ENCODE data around the gene SLC35F6.
A peak's percentile ranks its signal among the peaks of the same experiment; 100 is the strongest.

Gene SLC35F6

GRCh38 chr2:26722911-26723310 lies 41.2 kb upstream of the SLC35F6 start:
- DNase-seq (ENCODE audit: low read depth): no peak
- Histone ChIP-seq H3K36me3 (ENCODE audit: control insufficient read depth, insufficient read depth, low read length, severe bottlenecking) (no peaks in the 10 kb centered on the region), H3K9ac (ENCODE audit: low read length) (peak overlapping the region; percentile 67), H3K4me1 (ENCODE audit: control insufficient read depth, insufficient read depth, low read length) (peaks cover 65% of the 10 kb centered on the region), H3K9me3 (ENCODE audit: control insufficient read depth, low read length) (no peaks in the 10 kb centered on the region), H3K27me3 (replicated peaks; ENCODE audit: control insufficient read depth, insufficient read depth, low read length) (no peaks in the 10 kb centered on the region), H3K4me3 (ENCODE audit: low read length) (no peak overlapping the region)

- DNase-seq (ENCODE audit: low read depth): no peak
- no peaks in the 10 kb centered on the region for H3K36me3 ChIP-seq (ENCODE audit: control insufficient read depth, insufficient read depth, low read length, severe bottlenecking)
- no peaks in the 10 kb centered on the region for H3K27me3 ChIP-seq (replicated peaks; ENCODE audit: control insufficient read depth, insufficient read depth, low read length)
- peaks cover 65% of the 10 kb centered on the region for H3K4me1 ChIP-seq (ENCODE audit: control insufficient read depth, insufficient read depth, low read length)
- H3K4me3 ChIP-seq (ENCODE audit: low read length): no peak overlapping the region
- peak overlapping the region; percentile 67 for H3K9ac ChIP-seq (ENCODE audit: low read length)
- no peaks in the 10 kb centered on the region for H3K9me3 ChIP-seq (ENCODE audit: control insufficient read depth, low read length)
Measured at GRCh38 chr2:26723475-26723874, 40.6 kb upstream of the SLC35F6 start.

DNA sequence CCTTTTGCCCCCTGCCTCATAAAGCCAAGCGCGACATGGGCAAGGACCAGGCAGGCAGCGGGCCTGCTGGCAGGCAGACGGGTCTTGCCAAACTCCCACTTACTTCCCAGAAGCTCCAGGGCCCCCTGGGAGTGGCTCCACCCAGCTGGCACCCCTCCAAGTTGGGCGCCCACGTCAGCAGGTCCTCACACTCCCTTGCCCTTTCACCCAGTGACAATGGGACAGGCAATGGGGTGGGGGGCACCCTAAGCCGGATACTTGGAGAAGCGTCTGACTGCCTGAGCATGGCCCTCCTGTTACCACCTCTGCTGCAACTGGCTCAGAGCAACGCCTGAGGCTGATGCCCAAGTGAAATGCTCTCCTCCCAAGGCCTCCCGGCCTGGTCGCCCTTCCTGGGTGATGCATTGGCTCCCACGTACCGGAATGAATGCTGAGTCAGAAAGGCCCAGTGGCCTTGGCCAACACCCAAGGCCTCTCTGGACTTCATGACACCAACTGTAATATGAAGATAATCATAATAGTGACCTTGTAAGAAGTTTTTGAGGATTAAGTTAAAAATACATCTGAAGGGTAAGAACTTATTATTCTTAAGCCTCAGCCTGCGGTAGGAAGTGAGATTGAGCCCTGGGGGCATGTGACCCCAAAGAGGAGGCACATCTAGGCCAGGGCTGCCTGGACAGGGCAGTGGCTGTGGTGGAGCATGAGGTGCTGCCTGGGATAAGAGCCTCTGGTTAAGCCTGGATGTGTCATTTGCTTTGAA lies 39.9 kb upstream of the SLC35F6 start:
- peak; percentile 83 for DNase-seq (ENCODE audit: low read depth)
- Histone ChIP-seq H3K27me3 (replicated peaks; ENCODE audit: control insufficient read depth, insufficient read depth, low read length) (no peaks in the 10 kb centered on the region), H3K9me3 (ENCODE audit: control insufficient read depth, low read length) (no peaks in the 10 kb centered on the region), H3K9ac (ENCODE audit: low read length) (peak overlapping the region; percentile 82), H3K4me3 (ENCODE audit: low read length) (no peak overlapping the region), H3K36me3 (ENCODE audit: control insufficient read depth, insufficient read depth, low read length, severe bottlenecking) (no peaks in the 10 kb centered on the region), H3K4me1 (ENCODE audit: control insufficient read depth, insufficient read depth, low read length) (peaks cover 65% of the 10 kb centered on the region)

DNA sequence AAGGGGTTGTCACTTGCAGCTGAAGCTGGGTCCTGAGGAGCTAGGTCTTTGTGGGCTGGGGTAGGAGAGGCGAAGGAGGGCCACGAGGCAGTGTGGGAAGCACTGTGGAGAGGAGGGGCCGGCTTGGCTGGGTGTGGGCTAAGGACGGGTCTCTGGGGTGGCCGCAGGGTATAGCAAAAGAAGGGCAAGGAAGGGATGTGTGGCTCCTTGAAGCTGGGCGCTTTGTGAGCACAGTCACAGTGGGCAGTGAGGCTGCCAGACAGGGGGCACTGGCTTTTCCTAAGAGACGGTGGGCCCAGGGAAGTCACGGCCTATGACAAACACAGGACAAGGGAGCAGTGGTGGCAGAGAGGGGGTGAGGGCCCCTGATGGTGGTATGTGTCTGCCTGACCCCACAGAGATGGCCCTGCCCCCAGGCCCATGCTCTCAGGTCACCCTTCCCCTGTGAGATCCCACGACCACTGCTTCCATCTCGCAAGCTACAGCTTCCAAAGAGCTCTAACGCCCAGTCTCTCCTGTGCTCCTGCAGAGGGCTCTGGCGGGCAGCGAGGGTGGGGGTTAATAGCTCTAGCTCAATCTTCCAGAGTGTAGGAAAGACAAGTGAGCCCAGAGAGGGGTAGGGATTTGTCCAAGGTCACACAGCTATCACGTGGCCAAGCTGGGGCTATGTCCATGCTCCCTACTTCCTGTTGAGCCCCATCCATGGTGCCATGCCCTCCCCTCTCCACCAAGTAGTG lies 39.1 kb upstream of the SLC35F6 start:
- no peak for DNase-seq (ENCODE audit: low read depth)

GRCh38 chr2:26725521-26725820 lies 38.6 kb upstream of the SLC35F6 start:
- no peaks in the 10 kb centered on the region for H3K9me3 ChIP-seq (ENCODE audit: control insufficient read depth, low read length)
- H3K27me3 ChIP-seq (replicated peaks; ENCODE audit: control insufficient read depth, insufficient read depth, low read length): no peaks in the 10 kb centered on the region
- no peaks in the 10 kb centered on the region for H3K36me3 ChIP-seq (ENCODE audit: control insufficient read depth, insufficient read depth, low read length, severe bottlenecking)
- peaks cover 53% of the 10 kb centered on the region for H3K4me1 ChIP-seq (ENCODE audit: control insufficient read depth, insufficient read depth, low read length)
- H3K4me3 ChIP-seq (ENCODE audit: low read length): no peak overlapping the region
- H3K9ac ChIP-seq (ENCODE audit: low read length): peak overlapping the region; percentile 82
- no peak for DNase-seq (ENCODE audit: low read depth)

More for the DNA sequence above, 39.1 kb upstream of the SLC35F6 start:
- Histone ChIP-seq H3K27me3 (replicated peaks; ENCODE audit: control insufficient read depth, insufficient read depth, low read length) (no peaks in the 10 kb centered on the region), H3K36me3 (ENCODE audit: control insufficient read depth, insufficient read depth, low read length, severe bottlenecking) (no peaks in the 10 kb centered on the region), H3K4me3 (ENCODE audit: low read length) (no peak overlapping the region), H3K4me1 (ENCODE audit: control insufficient read depth, insufficient read depth, low read length) (peaks cover 57% of the 10 kb centered on the region), H3K9ac (ENCODE audit: low read length) (peak overlapping the region; percentile 82), H3K9me3 (ENCODE audit: control insufficient read depth, low read length) (no peaks in the 10 kb centered on the region)

GRCh38 chr2:26726228-26726627 lies 37.9 kb upstream of the SLC35F6 start:
- Histone ChIP-seq H3K9ac (ENCODE audit: low read length) (no peak overlapping the region), H3K27me3 (replicated peaks; ENCODE audit: control insufficient read depth, insufficient read depth, low read length) (no peaks in the 10 kb centered on the region), H3K9me3 (ENCODE audit: control insufficient read depth, low read length) (no peaks in the 10 kb centered on the region), H3K4me3 (ENCODE audit: low read length) (no peak overlapping the region), H3K36me3 (ENCODE audit: control insufficient read depth, insufficient read depth, low read length, severe bottlenecking) (no peaks in the 10 kb centered on the region), H3K4me1 (ENCODE audit: control insufficient read depth, insufficient read depth, low read length) (peaks cover 49% of the 10 kb centered on the region)
- no peak for DNase-seq (ENCODE audit: low read depth)

DNA sequence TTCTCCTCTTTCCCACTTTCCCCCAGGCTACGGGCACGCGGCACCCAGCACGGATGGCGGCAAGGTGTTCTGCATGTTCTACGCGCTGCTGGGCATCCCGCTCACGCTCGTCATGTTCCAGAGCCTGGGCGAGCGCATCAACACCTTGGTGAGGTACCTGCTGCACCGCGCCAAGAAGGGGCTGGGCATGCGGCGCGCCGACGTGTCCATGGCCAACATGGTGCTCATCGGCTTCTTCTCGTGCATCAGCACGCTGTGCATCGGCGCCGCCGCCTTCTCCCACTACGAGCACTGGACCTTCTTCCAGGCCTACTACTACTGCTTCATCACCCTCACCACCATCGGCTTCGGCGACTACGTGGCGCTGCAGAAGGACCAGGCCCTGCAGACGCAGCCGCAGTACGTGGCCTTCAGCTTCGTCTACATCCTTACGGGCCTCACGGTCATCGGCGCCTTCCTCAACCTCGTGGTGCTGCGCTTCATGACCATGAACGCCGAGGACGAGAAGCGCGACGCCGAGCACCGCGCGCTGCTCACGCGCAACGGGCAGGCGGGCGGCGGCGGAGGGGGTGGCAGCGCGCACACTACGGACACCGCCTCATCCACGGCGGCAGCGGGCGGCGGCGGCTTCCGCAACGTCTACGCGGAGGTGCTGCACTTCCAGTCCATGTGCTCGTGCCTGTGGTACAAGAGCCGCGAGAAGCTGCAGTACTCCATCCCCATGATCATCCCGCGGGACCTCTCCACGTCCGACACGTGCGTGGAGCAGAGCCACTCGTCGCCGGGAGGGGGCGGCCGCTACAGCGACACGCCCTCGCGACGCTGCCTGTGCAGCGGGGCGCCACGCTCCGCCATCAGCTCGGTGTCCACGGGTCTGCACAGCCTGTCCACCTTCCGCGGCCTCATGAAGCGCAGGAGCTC lies 36.2 kb upstream of the SLC35F6 start:
- H3K4me3 ChIP-seq (ENCODE audit: low read length): no peak overlapping the region
- DNase-seq (ENCODE audit: low read depth): no peak
- H3K27me3 ChIP-seq (replicated peaks; ENCODE audit: control insufficient read depth, insufficient read depth, low read length): no peaks in the 10 kb centered on the region
- no peaks in the 10 kb centered on the region for H3K36me3 ChIP-seq (ENCODE audit: control insufficient read depth, insufficient read depth, low read length, severe bottlenecking)
- no peak overlapping the region for H3K9ac ChIP-seq (ENCODE audit: low read length)
- peaks cover 33% of the 10 kb centered on the region for H3K4me1 ChIP-seq (ENCODE audit: control insufficient read depth, insufficient read depth, low read length)
- H3K9me3 ChIP-seq (ENCODE audit: control insufficient read depth, low read length): no peaks in the 10 kb centered on the region

DNA sequence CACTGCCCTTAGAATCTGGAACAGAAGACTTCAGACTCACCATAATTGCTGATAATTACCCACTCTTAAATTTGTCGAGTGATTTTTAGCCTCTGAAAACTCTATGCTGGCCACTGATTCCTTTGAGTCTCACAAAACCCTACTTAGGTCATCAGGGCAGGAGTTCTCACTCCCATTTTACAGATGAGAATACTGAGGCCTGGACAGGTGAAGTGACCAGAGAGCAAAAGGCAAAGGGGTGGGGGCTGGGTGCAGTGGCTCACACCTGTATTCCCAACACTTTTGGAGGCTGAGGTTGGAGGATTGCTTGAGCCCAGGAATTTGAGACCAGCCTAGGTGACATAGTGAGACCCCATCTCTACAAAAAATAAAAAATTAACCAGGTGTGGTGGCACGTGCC lies 34.8 kb upstream of the SLC35F6 start:
- H3K9me3 ChIP-seq (ENCODE audit: control insufficient read depth, low read length): no peaks in the 10 kb centered on the region
- H3K36me3 ChIP-seq (ENCODE audit: control insufficient read depth, insufficient read depth, low read length, severe bottlenecking): no peaks in the 10 kb centered on the region
- H3K4me1 ChIP-seq (ENCODE audit: control insufficient read depth, insufficient read depth, low read length): peaks cover 19% of the 10 kb centered on the region
- H3K27me3 ChIP-seq (replicated peaks; ENCODE audit: control insufficient read depth, insufficient read depth, low read length): no peaks in the 10 kb centered on the region
- H3K4me3 ChIP-seq (ENCODE audit: low read length): no peak overlapping the region
- H3K9ac ChIP-seq (ENCODE audit: low read length): no peak overlapping the region
- no peak for DNase-seq (ENCODE audit: low read depth)

- Histone ChIP-seq H3K4me3 (ENCODE audit: low read length) (no peak overlapping the region), H3K9me3 (ENCODE audit: control insufficient read depth, low read length) (no peaks in the 10 kb centered on the region), H3K4me1 (ENCODE audit: control insufficient read depth, insufficient read depth, low read length) (peaks cover 9% of the 10 kb centered on the region), H3K9ac (ENCODE audit: low read length) (no peak overlapping the region), H3K27me3 (replicated peaks; ENCODE audit: control insufficient read depth, insufficient read depth, low read length) (no peaks in the 10 kb centered on the region), H3K36me3 (ENCODE audit: control insufficient read depth, insufficient read depth, low read length, severe bottlenecking) (no peaks in the 10 kb centered on the region)
- no peak for DNase-seq (ENCODE audit: low read depth)
Measured at GRCh38 chr2:26730549-26731344, 33.3 kb upstream of the SLC35F6 start.

DNA sequence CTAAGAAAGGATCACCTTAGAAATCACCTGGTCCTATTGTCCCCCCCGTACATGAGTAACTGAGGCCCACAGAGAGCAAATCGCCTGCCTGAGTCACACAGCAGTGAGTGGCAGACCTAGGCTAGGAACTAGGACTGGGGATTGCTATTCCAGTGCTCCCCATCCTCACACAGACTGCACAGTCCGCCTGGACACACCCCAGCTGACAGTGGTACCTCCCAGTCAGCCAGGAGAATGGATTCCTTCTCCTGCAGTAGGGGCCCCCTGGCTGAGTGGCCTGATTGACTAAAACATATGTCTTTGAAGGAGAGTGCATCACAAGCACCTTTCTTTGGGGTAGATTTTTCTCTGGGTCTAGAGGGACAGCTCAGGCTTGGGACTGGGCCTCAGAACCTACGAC lies 32.4 kb upstream of the SLC35F6 start:
- Histone ChIP-seq H3K9me3 (ENCODE audit: control insufficient read depth, low read length) (no peaks in the 10 kb centered on the region), H3K4me3 (ENCODE audit: low read length) (no peak overlapping the region), H3K9ac (ENCODE audit: low read length) (no peak overlapping the region), H3K36me3 (ENCODE audit: control insufficient read depth, insufficient read depth, low read length, severe bottlenecking) (no peaks in the 10 kb centered on the region), H3K27me3 (replicated peaks; ENCODE audit: control insufficient read depth, insufficient read depth, low read length) (no peaks in the 10 kb centered on the region), H3K4me1 (ENCODE audit: control insufficient read depth, insufficient read depth, low read length) (peaks cover 15% of the 10 kb centered on the region)
- DNase-seq (ENCODE audit: low read depth): no peak

All from adipocyte (in vitro differentiated cells).